B cell (primary cell): Measurements from ENCODE around the gene AXIN1. TPM values are rescaled to one million over a fixed set of nuclear protein-coding genes. Genes with fewer than 3 reads are reported as not detected.
"Not testable (repeated sequence)": the region's sequence is repeated elsewhere in the genome, so short reads cannot be mapped to it uniquely, and the experiment has no call there.

Experiments used
- ATAC-seq: fragments of 200-7000 bp; cut with Tn5 transposase; one replicate; pipeline ENCODE4 v1.10.0; 2021; ENCODE audit warnings: low read depth, mild to moderate bottlenecking, moderate number of reproducible peaks, moderate library complexity
- CTCF ChIA-PET: fragments of 350-600 bp; sonication (Branson Sonifier 250); formaldehyde crosslinking; loops from one replicate; lab custom pipeline; 2021; ENCODE audit warnings: antibody characterized with exemption, inconsistent platforms; lab: Charles Lee
- POLR2A ChIA-PET: fragments of 350-600 bp; sonication (Branson Sonifier 250); formaldehyde crosslinking; loops from one replicate; lab custom pipeline; 2021; ENCODE audit warnings: antibody characterized with exemption; lab: Charles Lee
- DNase-seq: peaks from one replicate; pipeline ENCODE4 v3.0.0; 2013
- H2AFZ ChIP-seq: 2 replicates; pipeline ENCODE4 v1.6.1; 2012; ENCODE audit warnings: mild to moderate bottlenecking, low read depth, low read length; ENCODE audit not compliant: insufficient read depth, poor library complexity, severe bottlenecking
- H3K27ac ChIP-seq, 2 donors: 1 replicate in 1 of 2; 2 replicates in 1 of 2; pipeline ENCODE4 v1.5.1; 2012 to 2013; ENCODE audit warnings: low read length in 2 of 2, mild to moderate bottlenecking in 2 of 2, moderate library complexity in 1 of 2
- H3K27me3 ChIP-seq, 4 experiments: fragments of 200-600 bp in 1 of 4; sonication (generic) in 1 of 4; replicated peaks in 1 of 4; 1 replicate in 2 of 4; 2 replicates in 2 of 4; pipeline versions ENCODE4 v1.6.1 to v1.7.0; 2013 to 2016; ENCODE audit warnings: low read length in 3 of 4, mild to moderate bottlenecking in 2 of 4, mixed read lengths in 1 of 4, moderate library complexity in 1 of 4; ENCODE audit not compliant: insufficient read depth in 4 of 4, control insufficient read depth in 3 of 4; ENCODE audit errors: control extremely low read depth in 1 of 4
- H3K36me3 ChIP-seq, 2 experiments: replicated peaks in 1 of 2; 1 replicate in 1 of 2; 2 replicates in 1 of 2; pipeline versions ENCODE4 v1.6.1 to v1.7.1; 2013; ENCODE audit warnings: low read length in 1 of 2; ENCODE audit not compliant: insufficient read depth in 2 of 2, control insufficient read depth in 1 of 2; ENCODE audit errors: control extremely low read depth in 1 of 2, extremely low read depth in 1 of 2
- H3K4me1 ChIP-seq, 2 donors: fragments of 200-600 bp in 1 of 2; sonication (generic) in 1 of 2; 1 replicate in 1 of 2; 2 replicates in 1 of 2; pipeline versions ENCODE4 v1.5.1 to v1.6.1; 2013 to 2017; ENCODE audit warnings: low read length in 2 of 2; ENCODE audit not compliant: control insufficient read depth in 2 of 2, insufficient read depth in 2 of 2
- H3K4me2 ChIP-seq: replicated peaks from 2 replicates; pipeline ENCODE3; 2012; ENCODE audit warnings: mild to moderate bottlenecking, low read depth, low read length; ENCODE audit not compliant: poor library complexity, severe bottlenecking
- H3K4me3 ChIP-seq, 5 experiments: fragments of 200-600 bp in 1 of 5; sonication (generic) in 1 of 5; 1 replicate in 3 of 5; 2 replicates in 2 of 5; pipeline versions ENCODE4 v1.5.1 to v1.7.0; 2011 to 2016; ENCODE audit warnings: low read length in 4 of 5, mild to moderate bottlenecking in 4 of 5, low read depth in 2 of 5, control low read depth in 1 of 5, moderate library complexity in 1 of 5; ENCODE audit not compliant: insufficient read depth in 1 of 5; ENCODE audit errors: control extremely low read depth in 1 of 5, extremely low read depth in 1 of 5
- H3K79me2 ChIP-seq: fragments of 200-600 bp; sonication (generic); one replicate; pipeline ENCODE4 v1.6.0; 2016; ENCODE audit warnings: low read length; ENCODE audit not compliant: control insufficient read depth, insufficient read depth
- H3K9ac ChIP-seq: fragments of 200-600 bp; sonication (generic); 2 replicates; pipeline ENCODE4 v1.6.1; 2017; ENCODE audit warnings: mild to moderate bottlenecking, low read length, moderate library complexity
- H3K9me3 ChIP-seq, 3 donors: one replicate each; pipeline versions ENCODE4 v1.6.1 to v1.7.1; 2013; ENCODE audit warnings: low read length in 2 of 3; ENCODE audit not compliant: control insufficient read depth in 2 of 3, insufficient read depth in 1 of 3; ENCODE audit errors: control extremely low read depth in 1 of 3
- H4K20me1 ChIP-seq: 2 replicates; pipeline ENCODE4 v1.6.0; 2012; ENCODE audit warnings: mild to moderate bottlenecking, low read length; ENCODE audit not compliant: insufficient read depth, control insufficient read depth, poor library complexity, severe bottlenecking
- H3K27ac Mint-ChIP-seq: one replicate; pipeline ENCODE4 v1.8.0; 2021; ENCODE audit warnings: mixed read lengths
- H3K27me3 Mint-ChIP-seq: one replicate; pipeline ENCODE4 v1.8.0; 2021; ENCODE audit warnings: mixed read lengths
- H3K4me1 Mint-ChIP-seq: one replicate; pipeline ENCODE4 v1.8.0; 2021; ENCODE audit warnings: mixed read lengths
- H3K4me3 Mint-ChIP-seq: one replicate; pipeline ENCODE4 v1.8.0; 2021; ENCODE audit warnings: mixed read lengths
- H3K9me3 Mint-ChIP-seq: one replicate; pipeline ENCODE4 v1.8.0; 2022; ENCODE audit warnings: mixed read lengths; ENCODE audit not compliant: insufficient read depth
- CTCF ChIP-seq: fragments of 200-600 bp; IDR thresholded peaks from one replicate; pipeline ENCODE4 v1.8.0; 2022; ENCODE audit warnings: antibody characterized with exemption, mild to moderate bottlenecking
- EZH2 ChIP-seq: IDR thresholded peaks from 2 replicates; pipeline ENCODE4 v1.6.1; 2012; ENCODE audit warnings: borderline replicate concordance, low read depth, mild to moderate bottlenecking, moderate library complexity, low read length; ENCODE audit not compliant: insufficient read depth, poor library complexity, severe bottlenecking
- WGBS: methylation state at CpG from one replicate; pipeline ENCODE4 v1.1.5; 2013; ENCODE audit warnings: missing lambda C conversion rate; ENCODE audit not compliant: insufficient coverage; 5-methylcytosine and 5-hydroxymethylcytosine counted together
- intact Hi-C: fragments of 100-400 bp; cut with micrococcal nuclease; formaldehyde crosslinking; loops from one replicate; pipeline ENCODE4 v1.10.0; 2022
- polyA plus RNA-seq: library from polyadenylated mRNA; depleted of rRNA; stranded (reverse); fragments of >200 nt; gene quantifications from 2 replicates; pipeline ENCODE4 v1.2.3, GENCODE V29; 2012
- total RNA-seq, 2 donors: library from RNA; stranded (reverse); fragments of 120-200 nt in 1 of 2; gene quantifications; 1 replicate in 1 of 2; 2 replicates in 1 of 2; pipeline versions ENCODE4 v1.2.3 to v1.2.4, GENCODE V29; 2013 to 2022

The AXIN1 gene
- total and polyA plus RNA-seq, 2 donors (not counting 1 experiment from before 2014, with no cell fraction given): 39.0 to 40.8 TPM

GRCh38 chr16:259226-259625 is 93.3 kb downstream of the AXIN1 start:
- intact Hi-C loops: no loop called here
- Histone ChIP-seq H3K4me1 (no peaks in the 10 kb centered on the region), H3K4me3 (no peak overlapping the region), H3K27ac (no peak overlapping the region), H3K4me2 (no peak overlapping the region), H4K20me1 (no peaks in the 10 kb centered on the region), H3K9ac (no peak overlapping the region), H3K27me3 (no peaks in the 10 kb centered on the region), H2AFZ (no peak overlapping the region), H3K79me2 (no peaks in the 10 kb centered on the region), H3K36me3 (peaks cover 0 to 46% of the 10 kb centered on the region in 2 experiments), H3K9me3 (no peaks in the 10 kb centered on the region)
- DNase-seq (no peak), ATAC-seq (no peak)
- no peaks in the 10 kb centered on the region for H3K4me1 Mint-ChIP-seq
- TF ChIP-seq CTCF: no peak
- TF ChIP-seq EZH2: no peak
- H3K4me3 Mint-ChIP-seq: no peak overlapping the region
- POLR2A ChIA-PET: no interaction called here
- H3K9me3 Mint-ChIP-seq: no peaks in the 10 kb centered on the region
- CTCF ChIA-PET: no interaction called here
- H3K27me3 Mint-ChIP-seq: no peaks in the 10 kb centered on the region
- 85% methylated on average over 4 of the region's 10 CpGs for WGBS
- no peak overlapping the region for H3K27ac Mint-ChIP-seq

GRCh38 chr16:258091-258490 is 94.4 kb downstream of the AXIN1 start:
- WGBS: 93% methylated on average over 3 of the region's 13 CpGs
- H3K79me2 ChIP-seq, H3K4me2 ChIP-seq, ATAC-seq, POLR2A ChIA-PET, H3K9ac ChIP-seq, intact Hi-C loops, H3K4me3 ChIP-seq, H3K27me3 ChIP-seq, H4K20me1 ChIP-seq, H3K9me3 ChIP-seq, H3K9me3 Mint-ChIP-seq, H3K4me1 Mint-ChIP-seq, H3K4me3 Mint-ChIP-seq, DNase-seq, CTCF ChIA-PET, H3K4me1 ChIP-seq, H3K27me3 Mint-ChIP-seq, H3K27ac Mint-ChIP-seq, H2AFZ ChIP-seq, H3K27ac ChIP-seq: not testable (repeated sequence)
- H3K36me3 ChIP-seq: peaks cover 0 to 49% of the 10 kb centered on the region in 2 experiments
